ENCODE results near the gene SYNDIG1.

- TF ChIP-seq CTCF (IDR thresholded peaks at IDR 0.05), result no peak
- TF ChIP-seq POLR2A (IDR thresholded peaks at IDR 0.05), result no peak
These were observed 99.4 kb downstream of the SYNDIG1 start for GRCh38 chr20:24568842-24569241.

Measured in body of pancreas (tissue), 4 donors.